ENCODE results near the gene CHRNA4.

DNA sequence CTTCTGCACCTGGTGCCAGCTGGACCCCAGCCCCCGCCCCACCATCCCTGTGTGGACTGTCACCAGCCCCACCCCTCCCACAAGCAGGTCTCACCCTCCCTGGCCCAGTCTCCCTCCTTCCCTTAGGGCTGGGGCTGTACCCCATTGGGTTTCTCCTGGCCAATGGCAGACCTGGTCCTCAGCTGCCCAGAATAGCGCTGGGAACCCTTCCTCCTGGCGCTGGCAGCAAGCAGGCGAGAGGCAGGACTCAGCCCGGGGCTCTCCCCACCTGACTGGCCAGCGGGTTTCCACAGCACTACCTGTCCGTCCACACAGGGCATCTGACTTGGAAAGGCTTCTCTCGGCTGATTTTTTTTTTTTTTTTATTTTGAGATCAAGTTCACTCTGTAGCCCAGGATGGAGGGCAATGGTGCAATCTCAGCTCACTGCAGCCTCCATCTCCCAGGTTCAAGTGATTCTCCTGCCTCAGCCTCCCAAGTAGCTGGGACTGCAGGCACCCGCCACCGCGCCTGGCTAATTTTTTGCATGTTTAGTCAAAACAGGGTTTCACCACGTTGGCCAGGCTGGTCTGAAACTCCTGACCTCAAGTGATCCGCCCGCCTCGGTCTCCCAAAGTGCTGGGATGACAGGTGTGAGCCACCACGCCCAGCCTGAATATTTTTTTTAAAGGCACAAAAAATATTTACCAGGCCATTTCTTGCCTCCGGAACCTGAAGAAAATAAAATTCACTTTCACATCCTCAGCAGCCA, 21.6 kb upstream of the CHRNA4 start:
- TF ChIP-seq, protein P1, sequence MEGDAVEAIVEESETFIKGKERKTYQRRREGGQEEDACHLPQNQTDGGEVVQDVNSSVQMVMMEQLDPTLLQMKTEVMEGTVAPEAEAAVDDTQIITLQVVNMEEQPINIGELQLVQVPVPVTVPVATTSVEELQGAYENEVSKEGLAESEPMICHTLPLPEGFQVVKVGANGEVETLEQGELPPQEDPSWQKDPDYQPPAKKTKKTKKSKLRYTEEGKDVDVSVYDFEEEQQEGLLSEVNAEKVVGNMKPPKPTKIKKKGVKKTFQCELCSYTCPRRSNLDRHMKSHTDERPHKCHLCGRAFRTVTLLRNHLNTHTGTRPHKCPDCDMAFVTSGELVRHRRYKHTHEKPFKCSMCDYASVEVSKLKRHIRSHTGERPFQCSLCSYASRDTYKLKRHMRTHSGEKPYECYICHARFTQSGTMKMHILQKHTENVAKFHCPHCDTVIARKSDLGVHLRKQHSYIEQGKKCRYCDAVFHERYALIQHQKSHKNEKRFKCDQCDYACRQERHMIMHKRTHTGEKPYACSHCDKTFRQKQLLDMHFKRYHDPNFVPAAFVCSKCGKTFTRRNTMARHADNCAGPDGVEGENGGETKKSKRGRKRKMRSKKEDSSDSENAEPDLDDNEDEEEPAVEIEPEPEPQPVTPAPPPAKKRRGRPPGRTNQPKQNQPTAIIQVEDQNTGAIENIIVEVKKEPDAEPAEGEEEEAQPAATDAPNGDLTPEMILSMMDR (IDR thresholded peaks at IDR 0.05), result no peak
- no peak for TF ChIP-seq POLR2A (IDR thresholded peaks at IDR 0.05)
